Stimulated activated CD4-positive, alpha-beta T cell treated with anti-CD3 and anti-CD28 coated beads, TNF-alpha, amount 100 ng/mL, for 48 hours (primary cell): Measurements from ENCODE around the gene SNX9.
"Not testable (repeated sequence)": the region's sequence is repeated elsewhere in the genome, so short reads cannot be mapped to it uniquely, and the experiment has no call there.

Source experiments
- DNase-seq, 3 donors: peaks; one replicate each; pipeline ENCODE4 v3.0.0-alpha.2; 2020; ENCODE audit warnings: low read depth in 3 of 3

SNX9 gene

GRCh38 chr6:157823001-157823527 lies at the start of gene SNX9:
TSS of gene SNX9 (plus strand) at chr6:157823246. CDS start at chr6:157823435, 189 bp downstream.
- peak in 1 of 3 donors; percentile 52 for DNase-seq

DNA sequence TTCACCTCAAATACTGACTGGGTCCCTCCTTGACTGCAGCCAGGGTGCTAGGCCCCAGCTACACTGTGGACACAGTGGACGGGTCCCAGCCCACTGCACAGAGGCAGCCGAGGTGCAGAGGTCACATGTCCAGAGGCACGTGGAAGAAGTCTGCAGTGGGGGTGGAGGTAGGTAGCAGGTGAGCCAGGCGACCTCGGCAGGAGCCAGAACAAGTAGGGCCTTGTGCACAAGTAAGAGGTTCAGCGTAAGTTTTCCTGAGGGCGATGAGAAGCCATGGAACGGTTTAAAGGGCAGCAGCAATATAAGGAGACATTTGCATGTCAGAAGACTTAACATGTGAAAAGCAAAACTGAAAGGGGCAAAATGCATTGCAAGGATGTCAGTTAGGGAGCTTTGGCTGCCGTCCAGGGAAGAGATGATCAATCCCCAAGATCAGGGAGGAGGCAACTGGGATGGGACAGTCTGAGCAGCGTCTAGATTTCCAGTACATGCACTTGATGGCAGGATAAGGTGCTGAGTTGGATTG lies 49.7 kb upstream of the SNX9 start:
- no peak for DNase-seq

DNA sequence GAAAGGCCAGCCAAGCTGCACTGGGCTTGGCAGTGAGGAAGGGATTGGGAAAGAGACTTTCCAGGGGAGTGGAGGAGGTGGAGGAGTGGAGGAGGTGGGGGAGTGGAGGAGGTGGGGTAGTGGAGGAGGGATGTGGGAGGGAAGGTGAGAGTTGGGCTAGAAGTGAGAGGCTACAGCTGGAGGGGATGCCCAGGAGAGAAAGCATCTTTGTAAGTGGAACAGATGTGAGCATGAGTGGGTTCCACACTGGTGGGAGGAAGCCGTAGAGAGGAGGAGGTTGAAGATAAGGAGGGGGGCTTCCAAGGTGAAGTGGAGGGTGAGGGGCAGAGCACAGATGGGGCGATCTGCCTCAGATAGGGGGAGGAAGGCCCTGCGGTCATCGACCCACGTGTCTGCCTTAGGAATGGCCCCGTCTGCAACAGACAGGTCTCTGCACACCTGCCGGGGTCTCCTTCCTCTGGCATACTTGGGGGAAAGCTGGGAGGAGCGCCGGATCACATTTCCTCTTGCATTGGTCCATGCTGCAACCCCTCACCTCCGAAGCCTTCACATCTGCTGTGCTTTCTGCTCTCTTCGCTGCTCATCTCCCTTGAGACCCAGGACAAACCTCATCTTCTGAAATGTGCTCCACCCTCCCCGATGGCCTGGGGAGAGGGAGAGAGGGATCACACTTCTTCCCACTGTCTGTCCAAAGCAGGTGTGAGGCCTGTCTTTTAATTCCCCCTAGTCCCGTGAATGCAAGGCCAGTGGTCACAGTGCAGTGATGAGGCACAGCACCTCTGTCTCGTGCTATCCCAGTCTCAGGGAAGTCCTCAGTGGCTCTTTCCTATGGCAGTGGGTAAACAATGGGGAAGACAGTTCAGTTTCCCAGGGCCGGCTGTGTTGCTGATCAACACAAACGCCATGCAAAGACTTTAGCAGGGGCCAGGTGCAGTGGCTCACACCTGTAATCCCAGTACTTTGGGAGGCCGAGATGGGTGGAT lies 48.6 kb upstream of the SNX9 start:
- DNase-seq, result no peak

- DNase-seq, result no peak
Observed at GRCh38 chr6:157775376-157775775, 47.7 kb upstream of the SNX9 start.

DNA sequence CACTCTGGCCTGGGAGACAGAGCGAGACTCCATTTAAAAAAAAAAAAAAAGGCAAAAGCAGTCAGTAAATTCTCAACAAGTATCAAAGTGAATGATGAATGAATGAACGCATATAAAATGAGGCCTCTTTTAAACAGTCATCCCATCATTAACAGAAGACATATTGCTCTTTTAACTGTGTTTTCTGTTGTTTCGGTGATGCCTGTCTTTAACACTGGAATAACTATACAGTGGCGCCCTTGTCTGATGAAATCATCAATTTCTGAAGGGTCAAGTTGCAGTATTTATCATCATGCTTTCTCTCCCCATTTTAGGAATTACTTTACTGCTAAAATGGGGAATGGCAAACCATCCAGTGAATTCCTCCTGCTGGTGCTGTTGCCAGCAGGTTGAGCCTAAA lies 45.7 kb upstream of the SNX9 start:
- no peak for DNase-seq

- no peak for DNase-seq
Observed at GRCh38 chr6:157778719-157779118, 44.3 kb upstream of the SNX9 start.

DNA sequence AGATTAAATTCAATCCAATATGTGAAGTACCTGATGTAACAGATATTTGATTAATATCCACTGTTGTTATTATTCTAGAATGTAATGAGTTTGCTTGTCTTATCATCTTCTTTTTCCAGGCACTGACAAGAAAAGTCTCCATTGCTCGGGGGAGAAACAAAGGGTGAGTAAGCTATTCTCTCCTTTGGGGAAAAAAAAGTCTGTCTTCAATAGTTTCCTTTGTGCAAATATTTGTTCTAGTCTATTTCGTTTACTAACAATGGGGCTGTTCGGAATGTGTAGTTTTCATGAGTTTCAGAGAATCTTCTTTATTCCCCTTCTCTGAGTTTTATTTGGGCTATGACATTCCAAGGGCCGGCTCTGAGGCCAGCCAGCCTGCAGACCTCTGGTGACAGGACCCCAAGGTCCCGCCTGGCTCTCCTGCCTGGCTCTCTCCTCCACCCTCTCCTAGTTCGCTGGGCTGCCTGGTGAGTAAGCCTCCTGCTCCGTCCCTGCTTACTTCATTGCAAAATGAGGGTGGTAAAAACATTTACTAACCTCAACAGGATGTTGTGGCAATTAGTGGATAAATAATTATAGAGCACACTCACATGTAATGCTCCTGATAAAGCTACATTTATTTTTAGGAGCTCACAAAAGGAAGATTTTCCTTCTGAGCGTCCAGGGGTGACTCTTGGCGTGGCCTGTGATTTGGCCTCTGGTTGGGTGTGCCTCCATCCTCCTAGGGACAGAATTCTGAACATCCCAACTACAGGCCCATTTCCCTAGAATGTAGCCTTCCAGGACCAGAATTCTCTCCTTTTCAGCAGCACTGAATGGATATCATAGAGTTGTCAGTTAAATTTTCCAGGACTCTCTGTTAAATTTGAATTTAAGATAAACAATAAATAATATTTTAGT lies 43.1 kb upstream of the SNX9 start:
- DNase-seq, result no peak

DNA sequence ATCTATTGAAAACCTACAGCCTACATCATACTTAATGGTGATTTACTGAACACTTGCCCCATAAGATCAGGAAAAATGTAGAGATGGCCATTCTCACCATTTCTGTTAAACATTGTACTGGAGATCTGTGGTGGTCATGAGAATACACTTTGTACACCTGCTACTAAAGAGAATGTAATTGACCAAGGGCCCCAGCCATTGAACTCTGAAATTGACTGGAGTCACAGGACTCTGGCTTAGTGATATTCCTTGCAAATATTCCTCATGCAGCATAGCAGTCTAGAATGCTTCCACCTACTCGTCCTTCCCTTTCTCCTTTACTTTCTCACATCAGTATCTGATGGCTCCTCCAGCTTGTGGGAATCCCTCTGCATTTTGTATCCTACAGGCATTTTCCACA lies 37.4 kb upstream of the SNX9 start:
- no peak for DNase-seq

GRCh38 chr6:157786221-157786620 lies 36.8 kb upstream of the SNX9 start:
- DNase-seq, result no peak

DNA sequence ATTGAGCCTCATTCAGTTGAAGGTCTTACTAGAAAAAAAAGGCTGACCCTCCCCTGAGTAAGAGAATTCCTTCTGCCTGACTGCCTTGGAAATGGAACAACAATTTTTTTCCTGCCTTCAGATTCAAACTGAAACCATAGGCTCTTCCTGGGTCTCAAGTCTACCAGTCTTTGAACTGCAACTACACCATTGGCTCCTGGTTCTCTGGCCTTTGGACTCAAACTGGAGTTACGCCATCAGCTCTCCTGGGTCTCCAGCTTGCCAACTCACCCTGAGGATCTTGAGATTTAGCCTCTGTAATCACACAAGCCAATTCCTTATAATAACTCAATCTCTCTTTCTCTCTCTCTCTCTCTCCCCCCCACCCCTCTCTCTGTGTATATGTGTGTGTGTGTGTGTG lies 36.0 kb upstream of the SNX9 start:
- DNase-seq, result no peak

DNA sequence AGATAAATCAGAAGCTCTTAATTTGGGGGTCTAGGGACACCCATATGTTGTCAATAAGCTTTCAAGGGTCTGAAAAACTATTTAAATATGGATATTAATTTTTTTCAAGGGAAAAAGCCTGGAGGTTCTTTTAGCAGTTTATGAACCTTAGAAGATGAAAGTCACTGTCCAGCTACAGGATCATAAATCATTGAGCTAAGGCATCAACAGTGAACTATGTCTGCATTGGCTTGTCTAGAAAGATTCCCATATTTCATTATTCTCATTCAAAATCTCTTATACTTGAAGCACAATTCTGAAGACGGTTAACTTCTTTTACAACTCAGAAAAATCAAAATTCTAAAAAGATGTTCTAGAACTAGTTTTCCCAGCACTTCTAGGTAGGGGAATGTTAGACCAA lies 34.9 kb upstream of the SNX9 start:
- no peak for DNase-seq

- DNase-seq, result no peak
Observed at GRCh38 chr6:157789297-157789696, 33.7 kb upstream of the SNX9 start.

GRCh38 chr6:157789861-157790260 lies 33.2 kb upstream of the SNX9 start:
- DNase-seq, result no peak

- no peak for DNase-seq
Observed at GRCh38 chr6:157790548-157791160, 32.4 kb upstream of the SNX9 start.

DNA sequence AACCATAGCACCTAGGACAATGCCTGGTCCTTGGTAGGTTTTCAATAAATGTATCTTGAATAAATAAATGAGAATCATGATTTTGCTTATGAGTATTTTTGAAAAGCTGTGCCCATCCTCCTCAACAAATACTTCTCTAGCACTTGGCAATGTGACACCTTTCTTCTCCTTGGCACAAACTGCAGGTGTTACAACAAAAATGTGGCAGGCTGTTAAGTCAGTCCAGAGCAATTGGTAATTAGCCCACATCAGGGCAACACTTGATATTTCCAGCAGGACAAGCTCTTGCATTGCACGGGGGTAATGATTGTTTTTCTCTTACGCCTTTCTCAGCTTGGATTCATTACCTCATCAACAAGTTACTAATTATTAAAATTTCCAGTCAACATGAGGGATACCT lies 31.6 kb upstream of the SNX9 start:
- DNase-seq, result no peak

DNA sequence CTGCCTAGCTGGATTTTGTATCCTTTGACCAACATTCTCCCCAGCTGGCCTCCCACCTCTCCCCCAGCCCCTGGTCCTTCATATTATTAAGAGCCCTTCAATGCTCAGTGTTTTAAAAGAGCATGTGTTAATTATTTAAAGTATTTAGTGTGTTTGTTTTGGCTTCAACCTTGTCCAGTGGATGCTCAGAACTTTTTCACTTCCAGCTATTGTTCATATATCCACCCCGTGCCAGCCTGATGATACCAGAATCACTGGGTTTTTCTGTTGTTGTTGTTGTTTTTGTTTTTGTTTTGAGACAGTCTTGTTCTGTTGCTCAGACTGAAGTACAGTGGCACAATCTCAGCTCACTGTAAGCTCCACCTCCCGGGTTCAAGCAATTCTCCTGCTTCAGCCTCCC lies 30.4 kb upstream of the SNX9 start:
- no peak for DNase-seq

DNA sequence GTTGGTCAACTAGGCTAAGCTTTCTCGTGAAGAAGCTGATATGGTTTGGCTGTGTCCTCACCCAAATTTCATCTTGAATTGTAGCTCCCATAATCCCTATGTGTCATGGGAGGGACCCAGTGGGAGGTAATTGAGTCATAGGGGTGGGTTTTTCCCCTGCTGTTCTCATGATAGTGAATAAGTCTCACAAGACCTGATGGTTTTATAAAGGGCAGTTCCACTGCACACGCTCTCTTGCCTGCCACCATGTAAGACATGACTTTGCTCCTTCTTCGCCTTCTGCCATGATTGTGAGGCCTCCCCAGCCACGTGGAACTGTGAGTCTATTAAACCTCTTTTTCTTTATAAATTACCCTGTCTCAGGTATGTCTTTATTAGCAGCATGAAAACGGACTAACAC lies 29.0 kb upstream of the SNX9 start:
- DNase-seq, result not testable (repeated sequence)

- DNase-seq, result no peak
Observed at GRCh38 chr6:157795841-157796240, 27.2 kb upstream of the SNX9 start.

DNA sequence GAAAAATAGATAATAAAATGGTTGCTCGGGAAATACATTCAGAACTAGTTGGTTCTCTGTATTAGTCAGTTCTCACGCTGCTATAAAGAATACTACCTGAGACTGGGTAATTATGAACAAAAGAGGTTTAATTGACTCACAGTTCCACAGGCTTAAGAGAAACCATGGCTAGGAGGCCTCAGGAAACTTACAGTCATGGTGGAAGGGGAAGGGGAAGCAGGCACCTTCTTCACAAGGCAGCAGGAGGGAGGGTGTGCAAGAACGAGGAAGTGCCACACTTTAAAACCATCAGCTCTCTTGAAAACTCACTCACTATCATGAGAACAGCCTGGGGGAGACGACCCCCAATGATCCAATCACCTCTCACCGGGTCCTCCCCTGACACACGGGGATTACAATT lies 24.2 kb upstream of the SNX9 start:
- no peak for DNase-seq

DNA sequence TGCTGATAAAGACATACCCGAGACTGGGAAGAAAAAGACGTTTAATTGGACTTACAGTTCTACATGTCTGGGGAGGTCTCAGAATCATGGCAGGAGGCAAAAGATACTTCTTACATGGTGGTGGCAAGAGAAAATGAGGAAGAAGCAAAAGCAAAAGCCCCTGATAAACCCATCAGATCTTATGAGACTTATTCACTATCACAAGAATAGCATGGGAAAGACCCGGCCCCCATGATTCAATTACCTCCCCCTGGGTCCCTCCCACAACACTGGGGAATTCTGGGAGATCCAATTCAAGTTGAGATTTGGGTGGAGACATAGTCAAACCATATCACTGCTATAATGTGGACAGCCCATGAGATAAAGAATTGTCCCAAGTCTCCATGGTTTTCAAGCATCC lies 23.5 kb upstream of the SNX9 start:
- DNase-seq, result not testable (repeated sequence)

DNA sequence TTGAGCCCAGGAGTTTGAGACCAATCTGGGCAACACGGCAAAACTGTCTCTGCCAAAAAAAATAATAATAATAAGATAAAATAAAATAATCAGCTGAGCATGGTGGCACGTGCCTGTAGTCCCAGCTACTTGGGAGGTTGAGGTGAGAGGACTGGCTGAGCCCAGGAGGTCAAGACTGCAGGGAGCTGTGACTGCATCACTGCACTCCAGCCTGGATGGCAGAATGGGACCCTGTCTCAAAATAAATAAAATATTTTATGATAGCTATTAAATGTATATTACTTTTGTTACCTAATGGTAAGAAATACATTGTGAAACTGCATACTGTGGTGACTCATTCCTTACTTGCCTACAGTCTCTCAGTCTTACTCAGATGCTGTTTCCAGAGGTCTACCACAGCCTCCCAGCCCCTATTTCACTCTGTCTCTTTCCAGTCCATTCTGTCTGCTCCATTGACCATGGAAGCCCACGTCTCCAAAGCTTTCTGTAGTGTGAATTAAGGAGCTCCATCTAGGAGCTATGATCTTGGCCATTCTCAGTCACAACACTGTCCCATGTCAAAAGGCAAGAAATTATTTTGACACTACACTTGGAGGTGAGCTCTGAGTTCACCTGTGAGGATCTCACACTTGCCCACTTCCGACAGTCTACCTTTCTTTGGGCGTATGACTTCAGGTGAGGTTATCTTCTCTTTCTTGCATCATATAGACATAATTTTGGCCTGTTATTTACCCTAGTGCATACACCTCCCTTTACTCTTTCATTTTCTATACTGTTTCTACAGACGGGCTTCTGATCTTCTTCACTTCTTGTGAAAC lies 22.4 kb upstream of the SNX9 start:
- DNase-seq, result peak in 1 of 3 donors; percentile 28
